ENCODE data around the gene MAD1L1. TPM values are rescaled to one million over a fixed set of nuclear protein-coding genes. Genes with fewer than 3 reads are reported as not detected.

MAD1L1 gene
- total and polyA plus RNA-seq, 2 of the 8 experiments (the other 6 are each of a cell fraction or from before 2014, with no cell fraction given): 40.4 to 44.6 TPM

GRCh38 chr7:1938788-1939433 is 293.8 kb downstream of the MAD1L1 start:
- FAIRE-seq (no peak), DNase-seq (ENCODE audit: low read depth in 1 of 2, low spot score in 2 of 2) (no peak)
- no peak overlapping the region for H3K27ac ChIP-seq (ENCODE audit: low read depth, low read length)
- no peak overlapping the region for H2BK120ac ChIP-seq (replicated peaks; ENCODE audit: low read depth, low read length)
- H2BK5ac ChIP-seq (ENCODE audit: low read depth, low read length): no peak overlapping the region
- H3K36me3 ChIP-seq (ENCODE audit: control insufficient read depth in 2 of 4, insufficient read depth in 4 of 4, low read length in 3 of 4): peaks cover 0 to 3% (median 0%) of the 10 kb centered on the region in 4 experiments; a peak in 2 of 8 replicates
- no peak overlapping the region for H4K91ac ChIP-seq (replicated peaks; ENCODE audit: insufficient read length, low read length)
- H3K79me2 ChIP-seq (ENCODE audit: control insufficient read depth in 1 of 2, insufficient read depth in 2 of 2, low read length in 2 of 2): peaks cover 0 to 2% of the 10 kb centered on the region in 2 experiments; a peak in 1 of 4 replicates
- H3K4me1 ChIP-seq (replicated peaks in 1 of 4; ENCODE audit: control insufficient read depth in 3 of 4, insufficient read depth in 4 of 4, low read length in 3 of 4): peaks cover 0 to 13% (median 4%) of the 10 kb centered on the region in 4 experiments; a peak in 5 of 7 replicates
- no peak overlapping the region for H2BK20ac ChIP-seq (ENCODE audit: low read length)
- H2AK5ac ChIP-seq (ENCODE audit: low read depth, low read length): no peak overlapping the region
- H3K56ac ChIP-seq (replicated peaks; ENCODE audit: insufficient read length, low read depth, low read length): no peak overlapping the region
- no peaks in the 10 kb centered on the region for H3K27me3 ChIP-seq (replicated peaks in 1 of 4; ENCODE audit: control insufficient read depth in 3 of 4, extremely low read depth in 1 of 4, insufficient read depth in 3 of 4, low read length in 3 of 4)
- no peak overlapping the region for H4K5ac ChIP-seq (ENCODE audit: insufficient read length, low read depth, low read length)
- H4K8ac ChIP-seq (ENCODE audit: extremely low read depth, insufficient read depth, low read length): no peak overlapping the region
- H3K23me2 ChIP-seq (ENCODE audit: low read depth, low read length): no peaks in the 10 kb centered on the region
- H3K4me3 ChIP-seq (ENCODE audit: extremely low read depth in 1 of 4, insufficient read depth in 2 of 4, low read depth in 3 of 4, low read length in 4 of 4): no peak overlapping the region
- no peak overlapping the region for H3K23ac ChIP-seq (ENCODE audit: insufficient read length)
- H4K20me1 ChIP-seq (replicated peaks in 1 of 2; ENCODE audit: control insufficient read depth in 1 of 2, insufficient read depth in 2 of 2, low read length in 2 of 2): no peaks in the 10 kb centered on the region
- CTCF ChIA-PET (ENCODE audit: partially characterized antibody): no interaction called here
- peaks cover 4 to 23% of the 10 kb centered on the region in 2 experiments; a peak in 3 of 4 replicates for H3K9me3 ChIP-seq (ENCODE audit: insufficient read depth in 2 of 2, low read depth in 1 of 2, low read length in 1 of 2)
- no peak overlapping the region for H3K4me2 ChIP-seq (ENCODE audit: insufficient read depth in 1 of 2, low read depth in 2 of 2, low read length in 2 of 2)
- H3K9ac ChIP-seq (replicated peaks in 1 of 4; ENCODE audit: extremely low read depth in 1 of 4, low read depth in 3 of 4, low read length in 3 of 4): no peak overlapping the region
- no peak overlapping the region for H3K4ac ChIP-seq (replicated peaks; ENCODE audit: insufficient read length, low read depth, low read length)
- no peak overlapping the region for H2BK12ac ChIP-seq (ENCODE audit: low read depth, low read length)
- no peak overlapping the region for H3K14ac ChIP-seq (ENCODE audit: insufficient read length)
- H3K79me1 ChIP-seq (ENCODE audit: low read depth, low read length): no peaks in the 10 kb centered on the region
- no peak overlapping the region for H2AFZ ChIP-seq (ENCODE audit: low read length)
- H3K18ac ChIP-seq (ENCODE audit: extremely low read depth, low read length): no peak overlapping the region
- POLR2A ChIA-PET (ENCODE audit: partially characterized antibody): no interaction called here
- 89% methylated on average over 35 of the region's 39 CpGs; no CpG with 5 or more reads in 1 of the 2 experiments for WGBS, 2 experiments (ENCODE audit: extremely low coverage in 1 of 2, insufficient coverage in 1 of 2, insufficient read length in 1 of 2, insufficient replicate concordance in 2 of 2, low coverage in 1 of 2, low lambda C conversion rate in 2 of 2, missing lambda C conversion rate in 1 of 2)
- no peak overlapping the region for H2BK15ac ChIP-seq (ENCODE audit: low read length)
- TF ChIP-seq BACH1 (IDR thresholded peaks at IDR 0.05; ENCODE audit: low read length) (no peak), CTCF (IDR thresholded peaks at IDR 0.05; ENCODE audit: control extremely low read depth in 1 of 3, insufficient read depth in 1 of 3, low read depth in 1 of 3, low read length in 3 of 3) (no peak), EP300 (IDR thresholded peaks at IDR 0.05; ENCODE audit: borderline replicate concordance in 1 of 2, low read depth in 2 of 2, low read length in 2 of 2) (no peak), CBX5 (IDR thresholded peaks at IDR 0.05; ENCODE audit: low read depth, low read length) (no peak), EGR1 (IDR thresholded peaks at IDR 0.05; ENCODE audit: borderline replicate concordance, low read depth, low read length) (no peak)
